Neural cell (in vitro differentiated cells): ENCODE data around the gene BPIFB1.

Experiments used
- EP300 ChIP-seq: fragments of 450-650 bp; conservative IDR thresholded peaks from 2 replicates; pipeline ENCODE4 v1.6.1; 2014; ENCODE audit warnings: antibody characterized with exemption, mild to moderate bottlenecking, moderate library complexity; ENCODE audit not compliant: poor library complexity, severe bottlenecking
- EZH2 ChIP-seq: fragments of 200-600, 300-800 bp; shearing (Covaris generic), sonication (generic); IDR thresholded peaks from 2 replicates; pipeline ENCODE4 v1.6.1; 2014; ENCODE audit warnings: antibody characterized with exemption, low read length, borderline replicate concordance, mild to moderate bottlenecking; ENCODE audit not compliant: insufficient read depth, poor library complexity, severe bottlenecking
- POLR2AphosphoS5 ChIP-seq: IDR thresholded peaks from 2 replicates; pipeline ENCODE4 v1.6.1; 2012
- RAD21 ChIP-seq: fragments of 450-650 bp; conservative IDR thresholded peaks from 2 replicates; pipeline ENCODE4 v1.6.1; 2014; ENCODE audit warnings: antibody characterized with exemption, mild to moderate bottlenecking, moderate library complexity
- REST ChIP-seq: IDR thresholded peaks from 2 replicates; pipeline ENCODE4 v1.6.1; 2012; ENCODE audit warnings: borderline replicate concordance
- SMC3 ChIP-seq: fragments of 450-650 bp; conservative IDR thresholded peaks from 2 replicates; pipeline ENCODE4 v1.6.1; 2014; ENCODE audit warnings: antibody characterized with exemption, mild to moderate bottlenecking, moderate library complexity; ENCODE audit not compliant: poor library complexity
- TAF1 ChIP-seq: IDR thresholded peaks from 2 replicates; pipeline ENCODE4 v1.6.1; 2012; ENCODE audit warnings: low read depth
- TF ChIP-seq, protein P1 (sequence below): fragments of 450-650 bp; IDR thresholded peaks from 2 replicates; pipeline ENCODE4 v1.5.1; 2014; ENCODE audit warnings: antibody characterized with exemption, mild to moderate bottlenecking, moderate library complexity; ENCODE audit not compliant: poor library complexity, severe bottlenecking

DNA sequence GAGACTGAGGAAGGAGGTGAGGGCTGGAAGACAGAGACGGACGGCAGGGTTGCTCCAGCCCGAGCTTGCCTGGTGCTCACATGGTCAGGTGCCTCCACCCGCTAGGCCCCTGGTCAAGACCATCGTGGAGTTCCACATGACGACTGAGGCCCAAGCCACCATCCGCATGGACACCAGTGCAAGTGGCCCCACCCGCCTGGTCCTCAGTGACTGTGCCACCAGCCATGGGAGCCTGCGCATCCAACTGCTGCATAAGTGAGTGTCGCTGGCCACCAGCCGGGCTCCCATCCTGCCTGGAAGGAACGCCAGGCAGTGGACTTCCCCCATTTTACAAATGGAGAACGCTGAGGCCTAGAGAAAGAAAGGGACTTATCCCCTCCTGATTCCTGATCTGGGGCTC is 7.8 kb downstream of the BPIFB1 start:
- TF ChIP-seq EZH2 (no peak), SMC3 (no peak), TAF1 (no peak), POLR2AphosphoS5 (no peak), REST (no peak), RAD21 (no peak), EP300 (no peak)
- TF ChIP-seq, protein P1, sequence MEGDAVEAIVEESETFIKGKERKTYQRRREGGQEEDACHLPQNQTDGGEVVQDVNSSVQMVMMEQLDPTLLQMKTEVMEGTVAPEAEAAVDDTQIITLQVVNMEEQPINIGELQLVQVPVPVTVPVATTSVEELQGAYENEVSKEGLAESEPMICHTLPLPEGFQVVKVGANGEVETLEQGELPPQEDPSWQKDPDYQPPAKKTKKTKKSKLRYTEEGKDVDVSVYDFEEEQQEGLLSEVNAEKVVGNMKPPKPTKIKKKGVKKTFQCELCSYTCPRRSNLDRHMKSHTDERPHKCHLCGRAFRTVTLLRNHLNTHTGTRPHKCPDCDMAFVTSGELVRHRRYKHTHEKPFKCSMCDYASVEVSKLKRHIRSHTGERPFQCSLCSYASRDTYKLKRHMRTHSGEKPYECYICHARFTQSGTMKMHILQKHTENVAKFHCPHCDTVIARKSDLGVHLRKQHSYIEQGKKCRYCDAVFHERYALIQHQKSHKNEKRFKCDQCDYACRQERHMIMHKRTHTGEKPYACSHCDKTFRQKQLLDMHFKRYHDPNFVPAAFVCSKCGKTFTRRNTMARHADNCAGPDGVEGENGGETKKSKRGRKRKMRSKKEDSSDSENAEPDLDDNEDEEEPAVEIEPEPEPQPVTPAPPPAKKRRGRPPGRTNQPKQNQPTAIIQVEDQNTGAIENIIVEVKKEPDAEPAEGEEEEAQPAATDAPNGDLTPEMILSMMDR, result no peak
